GM12865 (cell line): Measurements from ENCODE around the gene GPATCH8.

Experiments
- DNase-seq: peaks from one replicate; pipeline ENCODE4 v3.0.0; 2010; ENCODE audit warnings: low read depth
- H3K4me3 ChIP-seq: 2 replicates; pipeline ENCODE4 v1.5.1; 2011; ENCODE audit warnings: mild to moderate bottlenecking, low read depth, low read length, control low read depth
- TF ChIP-seq, protein P1 (sequence below): IDR thresholded peaks from 2 replicates; pipeline ENCODE4 v1.5.1; 2011; ENCODE audit warnings: low read length, control low read depth, low read depth, inconsistent platforms; ENCODE audit not compliant: insufficient read depth; ENCODE audit errors: missing control alignments

The GPATCH8 gene

DNA sequence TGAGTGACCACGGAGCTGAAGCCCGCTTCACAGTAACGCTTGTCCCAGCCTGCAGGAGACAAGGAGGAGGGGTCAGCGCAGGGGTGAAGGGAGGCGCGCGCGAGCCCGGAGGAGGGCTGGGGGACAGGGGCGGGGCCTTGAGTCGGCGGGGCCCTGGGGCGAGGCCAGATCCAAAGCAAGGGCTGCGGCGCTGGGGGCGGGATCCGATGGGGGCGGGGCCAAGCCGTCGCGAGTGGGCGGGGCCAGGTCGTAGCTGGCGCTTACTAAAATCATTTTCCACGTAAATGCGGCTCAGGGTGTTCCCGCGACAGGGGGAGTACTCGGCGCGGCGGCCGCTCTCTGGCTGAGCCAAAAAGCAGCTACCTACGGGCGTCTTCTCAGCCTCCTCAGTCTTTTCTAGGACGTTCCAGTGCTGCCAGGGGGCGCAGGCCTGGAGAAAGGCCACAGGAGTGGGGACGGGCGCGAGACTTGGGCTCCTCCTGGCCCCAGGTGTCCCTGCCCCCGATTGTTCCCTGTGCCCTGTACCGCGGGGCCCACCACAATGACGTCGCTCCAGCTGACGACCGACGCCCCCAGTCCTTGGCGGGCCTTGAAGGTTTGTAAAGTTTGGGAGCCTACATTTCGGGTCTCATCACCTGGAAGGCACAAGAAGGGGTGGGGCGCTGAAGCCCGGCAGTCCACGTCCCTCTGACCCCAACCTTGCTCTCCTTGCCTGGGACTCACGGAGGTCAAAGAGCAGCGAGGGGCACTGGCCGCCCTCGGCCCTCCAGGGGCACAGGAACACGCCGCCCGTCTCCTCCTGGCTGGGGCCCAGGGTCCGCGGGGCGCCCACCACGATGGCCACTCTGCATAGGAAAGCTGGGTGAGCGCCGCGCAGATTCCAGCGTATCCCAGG lies 117.7 kb downstream of the GPATCH8 start:
- peak overlapping the region; percentile 70 for H3K4me3 ChIP-seq
- peak; percentile 77 for DNase-seq
- TF ChIP-seq, protein P1, sequence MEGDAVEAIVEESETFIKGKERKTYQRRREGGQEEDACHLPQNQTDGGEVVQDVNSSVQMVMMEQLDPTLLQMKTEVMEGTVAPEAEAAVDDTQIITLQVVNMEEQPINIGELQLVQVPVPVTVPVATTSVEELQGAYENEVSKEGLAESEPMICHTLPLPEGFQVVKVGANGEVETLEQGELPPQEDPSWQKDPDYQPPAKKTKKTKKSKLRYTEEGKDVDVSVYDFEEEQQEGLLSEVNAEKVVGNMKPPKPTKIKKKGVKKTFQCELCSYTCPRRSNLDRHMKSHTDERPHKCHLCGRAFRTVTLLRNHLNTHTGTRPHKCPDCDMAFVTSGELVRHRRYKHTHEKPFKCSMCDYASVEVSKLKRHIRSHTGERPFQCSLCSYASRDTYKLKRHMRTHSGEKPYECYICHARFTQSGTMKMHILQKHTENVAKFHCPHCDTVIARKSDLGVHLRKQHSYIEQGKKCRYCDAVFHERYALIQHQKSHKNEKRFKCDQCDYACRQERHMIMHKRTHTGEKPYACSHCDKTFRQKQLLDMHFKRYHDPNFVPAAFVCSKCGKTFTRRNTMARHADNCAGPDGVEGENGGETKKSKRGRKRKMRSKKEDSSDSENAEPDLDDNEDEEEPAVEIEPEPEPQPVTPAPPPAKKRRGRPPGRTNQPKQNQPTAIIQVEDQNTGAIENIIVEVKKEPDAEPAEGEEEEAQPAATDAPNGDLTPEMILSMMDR: peak; percentile 7

DNA sequence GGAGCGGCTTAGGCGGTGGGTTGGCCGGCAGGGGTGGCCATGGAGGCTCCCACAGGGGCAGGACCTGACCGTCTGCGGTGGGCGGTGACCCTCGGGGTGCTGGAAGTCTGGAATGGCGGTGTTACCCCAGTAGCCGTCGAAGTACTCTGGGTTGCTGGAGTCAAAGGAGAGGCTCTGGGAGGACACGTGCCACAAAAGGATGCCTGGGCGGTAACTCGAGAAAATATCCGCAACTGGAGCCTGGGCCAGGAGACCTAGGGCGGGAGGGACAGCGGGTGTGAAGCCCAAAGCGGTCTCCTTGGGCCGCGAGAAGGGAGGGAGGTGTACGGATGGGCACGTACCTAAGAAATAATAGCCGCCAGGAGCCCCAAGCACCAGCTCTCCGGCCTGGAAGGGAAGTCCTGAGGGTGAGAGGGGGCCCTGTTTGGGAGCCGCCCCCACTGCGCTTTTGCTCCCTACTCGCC lies 118.4 kb downstream of the GPATCH8 start:
- peak overlapping the region; percentile 70 for H3K4me3 ChIP-seq
- TF ChIP-seq, protein P1: no peak
- DNase-seq: no peak

DNA sequence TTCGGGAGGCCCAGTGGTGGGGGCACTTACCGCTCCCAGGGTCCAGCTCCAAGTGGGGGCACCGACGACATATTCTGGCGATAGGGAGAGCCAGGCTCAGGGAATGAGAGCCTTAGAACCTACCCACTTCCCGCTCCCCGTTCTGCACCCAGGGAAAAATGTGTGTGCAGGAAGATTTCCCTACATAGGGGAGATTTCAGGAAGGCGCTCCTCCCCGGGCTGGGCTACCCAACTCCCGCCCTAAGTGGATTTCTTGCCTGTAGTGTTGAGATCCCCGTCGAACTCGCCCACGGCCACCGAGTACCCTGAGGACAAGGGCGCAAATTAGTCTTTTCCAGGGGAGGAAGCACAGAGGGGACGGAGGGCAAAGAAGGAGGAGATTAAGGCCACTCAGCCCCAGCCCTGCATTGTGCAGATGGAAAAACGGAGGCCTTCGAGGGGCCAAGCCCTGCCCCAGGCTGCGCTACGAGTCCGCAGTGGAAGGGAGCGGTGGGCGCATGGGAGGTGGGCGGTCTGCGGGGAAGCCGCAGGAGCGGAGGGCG lies 118.9 kb downstream of the GPATCH8 start:
- DNase-seq: no peak
- no peak overlapping the region for H3K4me3 ChIP-seq
- TF ChIP-seq, protein P1: no peak

DNA sequence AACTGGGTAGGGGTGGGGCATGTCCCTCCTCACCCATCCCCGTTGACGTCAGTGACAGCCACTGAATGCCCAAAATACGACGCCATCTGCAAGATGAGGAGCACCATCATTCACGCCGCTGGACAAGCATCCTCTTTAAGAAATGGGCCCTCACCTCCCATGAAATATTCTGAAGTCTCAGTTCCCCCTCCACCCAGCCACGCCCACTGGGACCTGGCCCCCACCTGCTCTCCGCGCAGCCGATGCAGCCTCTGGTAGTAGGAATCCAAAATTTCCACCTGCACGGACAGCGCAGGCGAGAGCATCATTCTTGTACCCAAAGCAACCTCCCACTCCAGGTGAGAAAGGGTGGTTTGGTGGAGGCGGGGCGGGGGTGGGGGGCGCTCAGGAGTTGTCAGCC lies 119.3 kb downstream of the GPATCH8 start:
- H3K4me3 ChIP-seq: no peak overlapping the region
- no peak for DNase-seq
- TF ChIP-seq, protein P1: no peak

DNA sequence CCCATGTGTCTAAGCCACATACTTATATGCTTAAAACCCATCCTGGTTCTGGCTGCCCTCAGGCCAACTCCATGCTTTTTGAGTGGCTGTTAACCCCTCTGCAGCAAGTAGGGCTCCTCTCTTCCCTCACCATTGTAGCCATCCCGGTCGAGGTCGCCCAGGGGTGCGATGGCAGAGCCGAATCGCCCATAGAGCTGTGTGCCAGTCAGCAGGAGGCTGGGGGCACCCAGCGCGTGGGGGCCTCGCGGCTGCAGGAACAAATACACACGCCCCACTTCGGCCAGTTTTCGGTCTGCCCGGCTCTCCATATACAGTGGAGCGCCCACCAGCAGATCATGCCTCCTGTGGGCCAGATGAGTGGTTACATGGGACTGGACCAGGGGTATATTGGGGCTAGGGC lies 119.8 kb downstream of the GPATCH8 start:
- no peak overlapping the region for H3K4me3 ChIP-seq
- no peak for DNase-seq
- TF ChIP-seq, protein P1: no peak

DNA sequence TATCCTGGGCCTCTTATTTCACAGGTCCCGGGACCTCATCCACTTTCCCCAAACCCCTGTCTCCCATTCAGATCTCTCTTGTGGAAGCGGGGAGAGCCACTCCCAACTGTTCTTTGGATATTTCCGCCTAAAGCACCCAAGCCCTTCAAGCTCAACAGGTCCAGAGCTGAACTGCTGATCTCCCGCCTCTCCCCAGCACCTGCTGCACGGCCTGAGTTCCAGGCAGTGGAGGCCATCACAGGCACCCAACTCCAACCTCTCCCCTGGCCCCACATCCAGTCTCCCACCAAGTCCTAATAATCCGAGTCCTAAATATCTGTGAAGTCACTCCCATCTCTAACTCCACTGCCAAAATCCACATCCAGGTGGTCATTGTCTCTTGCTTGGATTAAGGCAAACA lies 120.3 kb downstream of the GPATCH8 start:
- no peak for DNase-seq
- no peak overlapping the region for H3K4me3 ChIP-seq
- TF ChIP-seq, protein P1: no peak
